C4-2B (cell line): ENCODE data around the gene CEP250.
"Not testable (repeated sequence)": the region's sequence is repeated elsewhere in the genome, so short reads cannot be mapped to it uniquely, and the experiment has no call there.

Experiments used
- H3K27ac ChIP-seq: fragments of 450-650 bp; 2 replicates; pipeline ENCODE4 v1.5.1; 2017
- CTCF ChIP-seq: fragments of 450-650 bp; conservative IDR thresholded peaks from 2 replicates; pipeline ENCODE4 v1.5.1; 2017; ENCODE audit warnings: mild to moderate bottlenecking
- ZFX ChIP-seq: fragments of 450-650 bp; IDR thresholded peaks from 2 replicates; pipeline ENCODE4 v1.6.1; 2017

Gene CEP250

GRCh38 chr20:35529552-35529951 is 74.2 kb downstream of the CEP250 start, which contains the start of gene C20orf173:
Gene C20orf173 (minus strand): TSS chr20:35529652. CDS start chr20:35529373, 279 bp downstream.
- no peak for TF ChIP-seq CTCF
- no peak for TF ChIP-seq ZFX
- no peak within 1 kb of the TSS for H3K27ac ChIP-seq

DNA sequence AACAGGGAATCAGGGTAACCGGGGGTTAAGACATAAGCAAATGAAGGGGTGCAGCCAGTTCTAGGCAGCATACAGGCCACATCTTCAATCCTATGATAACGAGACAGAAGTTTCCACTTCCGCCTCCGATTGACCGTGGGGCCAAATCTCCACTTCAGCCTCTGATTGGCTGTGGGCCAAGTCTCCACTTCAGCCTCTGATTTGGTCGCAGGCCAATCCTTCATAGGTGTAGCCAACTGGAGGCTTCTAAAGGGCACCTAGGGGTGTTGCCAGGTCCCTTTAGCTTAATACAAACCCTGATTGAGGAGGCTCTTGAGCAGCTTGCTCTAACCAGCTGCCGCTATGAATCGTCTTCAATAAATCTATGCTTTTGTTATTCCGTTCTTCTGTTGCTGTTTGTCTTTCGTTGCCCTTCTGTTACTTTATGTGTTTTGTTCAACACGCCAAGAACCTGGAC is 84.4 kb downstream of the CEP250 start:
- TF ChIP-seq ZFX (no peak), CTCF (no peak)
- H3K27ac ChIP-seq: no peak overlapping the region

GRCh38 chr20:35541118-35541782 is 85.9 kb downstream of the CEP250 start:
- peak overlapping the region; percentile 92 for H3K27ac ChIP-seq
- TF ChIP-seq ZFX (no peak), CTCF (no peak)

DNA sequence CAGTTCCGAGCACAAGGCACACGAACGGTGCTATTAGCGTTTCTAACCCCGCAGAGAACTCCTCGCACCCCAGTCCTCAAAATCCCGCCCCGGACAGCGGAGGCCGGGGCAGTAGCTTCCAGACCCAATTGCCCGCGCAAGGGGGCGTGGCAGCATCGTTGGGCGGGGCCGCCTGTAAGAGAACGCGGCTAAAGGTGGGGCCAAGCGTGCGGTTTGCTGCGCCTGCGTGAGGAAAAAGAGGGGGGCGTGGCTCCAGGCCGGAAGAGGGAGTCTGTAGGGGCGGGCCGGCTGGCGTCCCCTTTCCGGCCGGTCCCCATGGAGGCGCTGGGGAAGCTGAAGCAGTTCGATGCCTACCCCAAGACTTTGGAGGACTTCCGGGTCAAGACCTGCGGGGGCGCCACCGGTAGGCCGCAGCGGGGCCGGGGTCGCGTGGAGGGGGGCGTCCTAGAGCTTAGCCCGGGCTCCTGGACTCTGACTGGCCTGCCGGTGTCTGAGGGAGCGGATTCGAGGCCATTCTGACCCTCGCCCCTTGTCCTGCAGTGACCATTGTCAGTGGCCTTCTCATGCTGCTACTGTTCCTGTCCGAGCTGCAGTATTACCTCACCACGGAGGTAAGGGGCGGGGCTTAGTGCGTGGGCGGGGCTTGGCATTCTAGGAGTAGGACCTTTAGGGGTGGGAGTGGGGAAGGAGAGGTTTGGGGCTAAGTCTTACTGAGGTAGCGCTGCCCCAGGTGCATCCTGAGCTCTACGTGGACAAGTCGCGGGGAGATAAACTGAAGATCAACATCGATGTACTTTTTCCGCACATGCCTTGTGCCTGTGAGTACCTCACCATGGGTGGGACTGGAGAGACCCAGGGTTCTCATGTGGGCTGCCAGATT is 86.6 kb downstream of the CEP250 start, which contains the start of gene ERGIC3:
TSS of gene ERGIC3 (plus strand) at position 296 of the 880 bp plus-strand sequence. CDS start at position 316, 20 bp downstream.
- peak within 1 kb of the TSS; percentile 92 for H3K27ac ChIP-seq
- TF ChIP-seq ZFX: peak; percentile 29; the same call in 1 of the 2 replicates
- no peak for TF ChIP-seq CTCF

- peak overlapping the region; percentile 92; the same call in 1 of the 2 replicates for H3K27ac ChIP-seq
- no peak for TF ChIP-seq ZFX
- TF ChIP-seq CTCF: no peak
Measured at GRCh38 chr20:35542990-35543389, 87.6 kb downstream of the CEP250 start.

- H3K27ac ChIP-seq: no peak overlapping the region
- TF ChIP-seq ZFX: no peak
- no peak for TF ChIP-seq CTCF
Measured at GRCh38 chr20:35544436-35544835, 89.0 kb downstream of the CEP250 start.

DNA sequence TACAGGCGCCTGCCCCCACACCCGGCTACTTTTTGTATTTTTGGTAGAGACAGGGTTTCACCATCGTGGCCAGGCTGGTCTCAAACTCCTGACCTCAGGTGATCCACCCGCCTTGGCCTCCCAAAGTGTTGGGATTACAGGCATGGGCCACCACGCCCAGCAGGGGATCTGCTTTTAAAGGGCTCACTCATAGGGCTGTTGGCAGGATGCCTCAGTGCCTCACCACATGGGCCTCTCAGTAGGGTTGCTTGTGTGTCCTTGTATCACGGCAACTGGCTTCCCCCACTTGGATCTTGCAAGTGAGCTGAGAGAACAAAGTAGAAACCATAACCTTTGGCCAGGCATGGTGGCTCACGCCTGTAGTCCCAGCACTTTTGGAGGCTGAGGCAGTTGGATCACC is 89.5 kb downstream of the CEP250 start:
- H3K27ac ChIP-seq: not testable (repeated sequence)
